Amygdala (tissue), 56 donors: Measurements from ENCODE around the gene C20orf202.

Experiments used
- DNase-seq, 56 donors: peaks; one replicate each; lab custom pipeline; 2025; lab: John Stamatoyannopoulos, UW

C20orf202 gene

DNA sequence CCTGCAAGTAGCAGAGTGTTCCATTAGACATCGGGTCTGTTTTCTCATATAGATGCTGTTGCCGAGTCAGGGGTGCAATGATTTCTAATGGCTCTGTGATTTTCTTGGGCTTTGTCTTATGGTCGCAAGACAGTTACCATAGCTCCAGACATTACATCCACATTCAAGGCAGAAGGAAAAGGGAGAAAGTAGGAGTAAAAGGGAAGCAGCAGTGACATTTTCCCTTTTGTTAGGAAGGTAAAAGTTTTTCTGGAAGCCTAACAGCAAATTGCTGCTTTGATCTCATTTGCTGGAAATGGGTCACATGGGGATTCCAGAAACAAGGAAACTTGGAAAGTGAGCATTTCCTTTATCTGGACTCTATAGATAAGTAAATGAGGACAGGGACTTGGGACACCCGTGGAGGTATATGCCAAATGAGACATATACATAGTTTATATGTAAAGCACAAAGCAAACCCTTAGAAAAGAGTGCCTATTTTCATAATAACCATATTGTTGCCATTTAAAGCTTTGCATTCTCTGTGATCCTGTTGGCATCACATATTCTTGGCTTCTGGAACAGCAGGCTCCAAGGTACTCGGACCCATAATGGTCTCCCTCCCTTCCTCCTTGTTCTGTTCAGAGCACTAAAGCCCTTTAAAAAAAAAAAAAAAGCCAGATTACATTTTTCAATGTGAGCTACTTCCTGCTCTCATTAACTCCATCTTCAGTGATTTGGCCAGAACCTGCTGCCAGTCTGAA lies at the start of gene C20orf202:
Gene C20orf202, plus strand, starts transcription at position 693 of the 743 bp plus-strand sequence. CDS start 132 bp downstream, outside the sequence.
- DNase-seq = no peak

DNA sequence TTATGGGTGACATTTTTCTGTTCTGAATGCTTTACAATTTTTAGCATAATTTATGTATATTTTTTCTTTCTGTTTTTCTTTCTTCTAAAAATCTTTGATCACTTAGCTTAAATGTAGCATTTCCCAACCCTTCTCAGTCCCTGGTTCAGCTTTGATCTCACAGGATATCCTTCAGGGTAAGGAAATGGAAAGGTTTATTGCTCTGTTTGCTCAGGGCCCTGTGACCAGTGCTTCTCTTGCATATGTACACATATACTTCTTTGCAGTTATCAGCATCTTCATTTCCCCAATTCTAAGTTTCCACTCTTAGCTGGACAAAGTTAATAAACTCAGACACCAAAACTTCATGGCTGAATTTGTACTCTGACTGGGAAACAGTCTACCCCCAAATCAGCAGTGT lies 49.0 kb upstream of the C20orf202 start:
- DNase-seq = no peak

DNA sequence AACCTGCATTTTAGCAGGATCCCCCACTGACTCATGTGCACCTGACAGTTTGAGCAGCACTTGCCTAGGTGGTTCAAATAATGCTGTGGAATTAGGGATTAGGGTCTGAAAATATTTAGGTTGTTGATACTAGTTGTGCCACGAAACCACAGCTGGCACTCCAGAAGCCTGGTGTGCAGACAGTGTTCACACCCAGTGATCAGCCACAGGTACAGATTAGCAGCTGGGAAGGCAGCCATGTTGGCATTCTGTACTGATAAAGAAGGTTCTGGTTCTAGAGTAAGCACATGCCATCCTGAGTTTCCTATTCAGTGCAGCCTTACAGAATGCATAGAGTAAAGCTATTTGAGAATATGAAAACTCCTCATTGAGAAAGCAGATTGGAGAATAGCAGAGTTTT lies 48.6 kb upstream of the C20orf202 start:
- no peak for DNase-seq

DNA sequence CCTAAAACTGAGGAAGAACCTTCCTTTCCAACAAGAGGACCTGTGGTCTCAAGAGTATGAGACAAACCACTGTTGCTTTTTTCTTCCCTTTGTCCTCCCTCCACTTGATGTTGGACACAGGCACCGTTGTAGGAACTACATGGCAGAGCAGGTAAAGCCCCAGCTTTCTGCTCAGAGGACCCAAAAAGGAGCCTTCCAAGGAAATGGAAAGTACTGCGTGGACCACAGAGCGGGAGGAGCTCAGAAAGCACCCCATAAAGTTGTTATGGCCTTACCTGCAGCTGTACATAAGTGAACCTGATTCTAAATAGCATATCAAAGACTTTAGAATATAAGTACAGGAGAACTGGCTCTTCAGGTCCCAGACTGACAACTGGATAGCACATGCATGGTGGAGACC lies 47.9 kb upstream of the C20orf202 start:
- DNase-seq = no peak

DNA sequence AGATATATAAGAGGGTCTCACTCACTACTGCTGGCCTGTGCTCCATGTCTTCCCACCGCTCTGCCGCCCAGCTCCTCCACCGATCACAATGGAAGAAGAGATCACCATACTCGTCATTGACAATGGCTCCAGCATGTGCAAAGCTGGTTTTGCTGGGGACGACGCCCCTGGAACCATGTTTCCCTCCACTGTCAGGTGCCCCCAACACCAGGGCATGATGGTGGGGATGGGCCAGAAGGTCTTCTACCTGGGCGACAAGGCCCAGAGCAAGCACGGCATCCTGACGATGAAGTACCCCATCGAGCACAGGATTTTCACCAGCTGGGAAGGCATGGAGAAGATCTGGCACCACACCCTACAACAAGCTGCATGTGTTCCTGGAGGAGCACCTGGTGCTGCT lies 42.8 kb upstream of the C20orf202 start:
- DNase-seq = no peak

DNA sequence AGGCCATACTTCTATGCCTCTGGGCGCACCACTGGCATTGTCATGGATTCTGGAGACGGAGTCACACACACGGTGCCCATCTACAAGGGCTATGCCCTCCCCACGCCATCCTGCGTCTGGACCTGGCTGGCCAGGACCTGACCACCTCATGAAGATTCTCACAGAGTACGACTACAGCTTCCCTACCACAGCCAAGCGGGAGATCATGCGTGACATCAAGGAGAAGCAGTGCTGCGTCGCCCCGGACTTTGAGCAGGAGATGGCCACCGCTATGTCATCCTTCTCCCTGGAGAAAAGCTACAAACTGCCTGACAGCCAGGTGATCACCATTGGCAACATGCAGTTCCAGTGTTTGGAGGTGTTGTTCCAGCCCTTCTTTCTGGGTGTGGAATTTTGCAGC lies 42.3 kb upstream of the C20orf202 start:
- DNase-seq = no peak

DNA sequence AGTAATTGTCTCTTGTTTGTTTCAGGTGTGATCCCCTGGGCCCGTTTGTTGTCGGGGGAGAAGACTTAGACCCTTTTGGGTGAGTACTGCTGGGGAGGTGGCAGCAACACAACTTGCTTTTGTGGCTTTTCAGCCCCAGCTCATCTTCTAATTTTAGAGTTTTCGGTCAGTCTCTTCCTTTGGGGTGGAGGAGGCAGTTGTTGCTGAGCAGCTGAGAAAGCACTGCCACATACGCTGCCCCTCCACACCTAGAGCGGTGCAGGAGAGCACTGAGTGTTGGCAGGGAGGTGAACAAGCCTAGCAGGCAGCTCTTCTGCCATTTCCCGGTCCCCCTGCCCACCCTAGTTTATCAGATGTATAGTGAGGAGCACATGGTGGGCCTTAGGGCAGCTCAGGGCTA lies 40.1 kb upstream of the C20orf202 start:
- no peak for DNase-seq

DNA sequence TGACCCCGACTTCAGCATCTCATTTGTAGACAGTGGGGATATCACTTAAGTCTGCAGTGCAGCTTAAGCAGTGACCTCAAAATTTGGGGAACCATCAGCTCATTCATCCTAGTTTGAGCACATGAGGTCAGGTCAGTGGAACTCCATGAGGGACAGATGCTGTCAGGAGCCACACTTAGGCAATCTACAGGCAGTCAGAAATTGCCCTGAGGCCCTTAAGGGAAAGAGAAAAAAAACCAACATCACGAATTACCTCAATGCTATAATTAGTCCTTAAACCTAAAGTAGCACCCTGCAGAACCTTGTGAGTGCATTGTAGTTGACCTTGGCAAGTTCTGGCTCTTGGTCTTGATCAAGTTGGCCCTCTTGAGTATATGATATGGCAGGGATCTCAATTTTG lies 39.6 kb upstream of the C20orf202 start:
- no peak for DNase-seq

DNA sequence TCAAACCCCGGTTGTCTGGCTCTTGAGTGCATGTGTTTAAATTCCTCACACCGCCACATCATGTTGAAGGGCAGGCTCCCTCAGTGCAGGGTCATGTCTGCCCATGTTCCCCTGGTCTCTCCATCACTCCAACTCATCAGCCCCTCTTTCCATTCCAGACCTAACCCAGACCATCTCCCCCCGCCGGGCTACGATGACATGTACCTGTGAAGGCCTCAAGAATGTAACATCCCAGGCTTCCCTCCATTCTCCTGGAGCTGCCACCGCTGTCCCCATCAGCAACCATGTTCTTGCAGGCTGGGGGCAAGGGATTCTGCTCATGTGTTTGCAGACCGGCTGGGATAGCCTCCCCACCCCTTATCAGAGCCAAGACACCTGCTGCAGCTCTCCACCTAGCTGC lies 38.4 kb upstream of the C20orf202 start:
- DNase-seq = no peak

DNA sequence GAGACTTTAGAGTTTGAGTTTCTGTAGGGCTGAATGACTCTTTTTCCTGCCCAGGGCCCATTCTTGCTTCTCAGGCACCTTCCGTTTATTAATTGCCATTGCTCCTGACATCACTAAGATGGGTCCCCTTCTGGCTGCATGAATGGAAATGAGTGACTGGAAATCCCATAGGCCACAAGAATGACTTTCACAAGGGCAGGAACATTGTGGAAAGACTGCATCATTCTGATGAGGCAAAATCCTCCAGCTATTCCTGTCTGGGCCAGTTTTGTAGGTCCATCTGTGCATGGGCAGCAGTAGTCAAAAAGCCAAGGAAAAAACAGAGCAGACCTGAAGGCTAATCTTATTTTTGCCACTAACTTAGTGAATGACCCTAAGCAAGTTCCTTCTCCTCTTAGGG lies 37.7 kb upstream of the C20orf202 start:
- DNase-seq = no peak

DNA sequence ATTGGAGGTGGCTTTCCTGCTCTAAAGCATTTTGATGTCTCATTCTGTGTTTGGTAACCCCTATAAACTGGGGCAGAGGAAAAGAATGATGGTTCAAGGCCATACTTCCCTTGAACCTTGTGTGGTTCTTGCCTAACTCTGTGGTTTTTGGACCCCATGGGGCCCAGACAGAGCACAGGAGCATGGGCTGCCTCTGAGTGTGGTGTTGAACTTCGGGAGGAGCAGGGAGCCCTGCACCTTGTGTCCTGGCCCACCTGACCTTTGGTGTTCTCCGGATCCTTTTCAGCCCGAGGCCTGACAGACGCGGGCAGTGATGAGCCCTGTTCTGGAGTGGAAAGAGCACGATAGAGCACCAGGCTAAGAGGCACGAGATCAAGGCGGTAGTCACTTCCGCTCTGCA lies 37.3 kb upstream of the C20orf202 start:
- DNase-seq = no peak

DNA sequence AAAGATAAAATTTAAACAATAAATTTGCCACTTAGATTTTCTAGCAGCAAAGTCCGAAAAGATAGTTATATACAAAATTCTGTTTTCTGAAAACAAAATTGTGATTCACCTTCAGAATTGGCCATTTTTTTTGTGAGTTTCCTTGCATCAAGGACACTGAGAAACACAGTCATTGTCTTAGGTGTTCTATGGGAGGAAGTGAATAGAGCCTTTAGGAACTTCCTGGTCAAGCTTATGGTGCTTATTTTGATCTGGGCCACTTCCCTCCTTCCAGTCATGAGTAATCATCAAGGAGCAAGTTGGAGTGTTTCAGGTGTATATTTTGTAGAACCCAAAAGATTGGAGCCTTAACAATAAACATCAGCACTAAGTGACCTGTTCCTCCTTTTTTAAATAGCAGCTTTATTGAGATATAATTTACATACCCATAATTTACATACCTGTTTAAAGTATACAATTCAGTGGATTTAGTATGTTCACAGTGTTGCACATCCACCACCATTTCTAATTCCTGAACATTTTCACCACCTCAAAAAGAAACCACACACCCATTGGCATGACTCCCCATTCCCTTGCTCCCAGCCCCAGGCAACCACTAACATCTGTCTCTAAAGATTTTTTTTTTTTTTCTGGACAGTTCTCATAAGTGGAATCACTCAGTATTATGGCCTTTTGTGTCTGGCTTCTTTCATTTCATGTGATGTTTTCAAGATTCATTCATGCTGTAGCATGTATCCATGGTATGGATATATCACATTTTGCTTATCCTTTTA lies 36.1 kb upstream of the C20orf202 start:
- DNase-seq = no peak

DNA sequence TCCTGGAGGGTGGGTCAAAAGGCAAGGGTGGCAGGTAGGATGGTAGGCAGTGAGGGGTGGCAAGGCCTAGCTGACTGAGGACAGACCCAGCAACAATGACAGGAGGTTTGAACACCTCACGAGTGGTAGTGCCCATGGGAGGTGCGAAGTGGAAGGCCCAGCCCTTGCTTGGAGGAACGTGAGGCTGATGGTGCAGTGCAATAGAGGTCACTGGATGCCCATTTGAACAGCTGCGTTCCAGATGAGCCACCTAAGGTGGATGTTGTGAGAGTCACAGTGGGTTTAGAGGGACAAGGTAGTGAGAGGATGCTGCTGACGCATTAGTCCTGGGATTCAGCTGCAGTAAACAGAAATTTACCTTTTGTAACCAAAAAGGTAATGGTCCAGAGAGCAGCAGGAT lies 34.0 kb upstream of the C20orf202 start:
- no peak for DNase-seq

DNA sequence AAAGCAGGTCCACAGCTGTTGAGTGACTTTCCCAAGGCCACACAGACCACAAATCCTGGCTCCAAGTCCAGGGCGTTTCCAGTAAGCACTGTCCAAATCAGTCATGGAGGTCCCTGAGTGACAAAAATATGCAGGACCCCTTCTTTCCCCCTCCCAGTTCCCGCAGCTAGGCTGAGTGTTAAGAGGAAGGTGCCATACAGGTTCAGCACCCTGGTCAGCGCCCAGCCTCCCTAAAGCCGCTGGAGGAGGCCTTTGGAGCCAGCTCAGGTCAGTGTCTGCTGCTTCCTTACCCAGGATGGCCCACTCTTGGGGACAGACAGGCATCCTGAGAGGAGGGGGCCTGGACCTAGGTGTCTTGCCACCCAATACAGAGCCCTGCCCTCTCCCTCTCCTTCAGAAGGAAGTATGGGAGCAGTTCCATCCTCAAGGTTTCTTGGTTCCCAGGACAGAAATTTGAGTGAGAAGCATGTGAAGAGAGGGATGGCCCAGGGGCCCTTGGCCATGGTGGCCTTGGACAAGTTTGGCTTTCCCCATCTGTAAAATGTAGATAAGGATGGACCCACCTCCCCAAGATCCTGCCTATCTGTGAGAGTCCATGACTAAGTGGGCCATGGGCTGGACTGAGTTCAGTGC lies 31.7 kb upstream of the C20orf202 start:
- DNase-seq = no peak

DNA sequence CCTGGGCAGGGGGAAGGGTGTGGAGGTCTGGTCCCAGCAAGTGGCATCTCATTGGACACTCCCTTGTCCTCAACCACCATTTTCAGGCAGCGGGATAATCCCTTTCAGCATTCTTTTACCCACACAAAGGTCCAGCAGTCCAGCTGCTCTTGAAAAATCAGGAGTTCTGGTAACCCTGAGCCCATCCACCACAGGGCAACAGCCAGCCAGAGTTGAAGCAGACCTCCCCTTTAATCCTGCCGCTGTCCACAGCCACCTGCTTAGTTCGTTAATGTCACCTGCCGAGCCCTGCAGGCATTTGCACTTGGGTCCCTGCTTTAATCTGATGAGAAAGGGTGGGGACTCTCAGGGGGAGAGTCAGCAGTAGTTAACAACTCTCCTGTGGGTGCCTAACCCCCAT lies 29.6 kb upstream of the C20orf202 start:
- DNase-seq = no peak

DNA sequence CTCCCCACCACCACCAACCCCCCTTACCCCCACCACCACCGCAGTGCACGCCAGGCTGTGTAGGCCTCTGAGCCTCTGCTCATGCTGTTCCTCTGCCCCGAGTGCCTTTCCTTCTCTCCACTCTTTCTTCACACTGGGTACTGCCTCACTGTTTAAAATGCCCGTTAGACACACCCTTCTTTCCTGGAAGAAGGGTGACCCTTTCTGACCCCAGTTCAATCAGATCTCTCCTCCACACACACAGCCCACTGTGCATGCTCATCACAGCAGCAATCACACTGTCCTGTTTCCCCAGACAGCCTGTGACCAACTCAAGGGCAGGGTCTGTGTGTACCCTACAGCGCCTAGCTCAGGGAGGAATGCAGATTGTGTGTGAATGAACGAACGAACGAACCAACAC lies 28.5 kb upstream of the C20orf202 start:
- no peak for DNase-seq

DNA sequence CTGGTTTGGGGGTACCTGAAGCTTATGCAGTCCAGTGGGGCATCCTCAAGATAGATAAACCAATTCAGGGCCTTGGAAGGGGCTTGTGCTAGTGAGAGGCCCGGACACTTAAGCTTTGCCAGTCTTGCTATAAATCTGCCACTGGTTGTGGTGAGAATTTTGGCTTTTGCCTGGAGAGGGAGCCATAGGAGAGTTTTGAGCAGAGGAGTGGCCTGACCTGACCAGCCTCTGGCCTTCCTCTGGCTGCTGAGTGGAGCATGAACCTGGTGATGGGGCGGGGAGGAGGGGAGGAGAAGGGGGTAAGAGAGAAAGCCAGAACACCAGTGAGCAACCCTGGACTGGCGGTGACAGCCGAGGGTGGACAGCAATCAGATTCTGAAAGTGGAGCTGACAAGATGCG lies 25.6 kb upstream of the C20orf202 start:
- DNase-seq = no peak

DNA sequence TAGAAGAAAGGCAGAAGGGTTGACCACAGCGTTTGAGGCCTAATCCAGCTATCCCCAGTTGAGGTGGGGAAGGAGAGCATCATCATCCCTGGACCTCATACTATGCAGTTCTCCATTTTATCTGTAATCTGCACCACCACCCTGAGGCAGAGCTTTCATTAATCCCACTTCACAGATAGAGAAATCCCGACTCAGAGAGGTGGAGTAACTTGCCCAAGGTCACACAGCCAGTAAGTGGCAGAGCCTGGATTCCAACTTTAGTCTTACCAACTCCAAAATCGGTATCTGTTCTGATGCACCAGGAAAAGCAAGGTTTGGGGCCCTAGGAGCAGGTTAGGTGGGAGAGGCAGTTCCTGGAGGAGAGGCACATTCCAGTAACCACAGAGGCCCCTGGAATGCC lies 25.2 kb upstream of the C20orf202 start:
- DNase-seq = no peak

DNA sequence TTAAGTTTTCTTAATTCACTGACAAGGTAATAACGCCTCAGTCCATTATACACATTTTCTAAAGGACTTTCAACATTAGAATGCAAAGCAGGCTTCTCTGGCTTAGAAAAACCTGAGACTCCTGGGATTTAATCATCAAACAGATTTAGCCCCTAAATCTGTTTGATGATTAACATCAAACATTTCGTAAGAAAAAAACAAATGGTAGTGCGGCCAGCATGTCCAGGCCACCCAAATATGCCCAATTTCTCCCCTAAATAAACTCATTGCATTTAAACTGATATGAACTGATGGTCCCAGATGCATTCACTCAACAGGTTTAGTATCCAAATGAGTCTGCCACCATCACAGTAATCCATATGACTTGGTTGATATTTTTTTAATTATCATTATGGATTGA lies 24.6 kb upstream of the C20orf202 start:
- no peak for DNase-seq

DNA sequence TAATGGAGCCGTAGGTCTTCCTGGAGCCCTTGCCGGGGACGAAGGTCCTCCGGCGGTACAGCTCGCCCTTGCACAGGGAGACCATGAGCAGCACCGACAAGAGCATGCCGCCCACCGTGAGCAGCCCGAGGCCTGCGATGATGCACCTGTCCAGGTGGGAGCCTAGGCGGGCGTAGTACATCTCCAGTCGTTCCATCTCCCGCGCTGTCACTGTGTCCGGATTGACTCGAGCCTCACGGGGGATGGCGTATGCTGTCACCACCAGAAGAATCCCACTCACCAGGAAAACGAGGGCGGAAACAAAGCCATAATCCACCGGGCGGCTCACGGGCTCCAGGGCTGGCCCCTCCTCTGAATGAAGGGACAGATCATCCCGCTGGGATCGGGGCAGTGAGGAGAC lies 22.3 kb upstream of the C20orf202 start:
- DNase-seq = no peak

DNA sequence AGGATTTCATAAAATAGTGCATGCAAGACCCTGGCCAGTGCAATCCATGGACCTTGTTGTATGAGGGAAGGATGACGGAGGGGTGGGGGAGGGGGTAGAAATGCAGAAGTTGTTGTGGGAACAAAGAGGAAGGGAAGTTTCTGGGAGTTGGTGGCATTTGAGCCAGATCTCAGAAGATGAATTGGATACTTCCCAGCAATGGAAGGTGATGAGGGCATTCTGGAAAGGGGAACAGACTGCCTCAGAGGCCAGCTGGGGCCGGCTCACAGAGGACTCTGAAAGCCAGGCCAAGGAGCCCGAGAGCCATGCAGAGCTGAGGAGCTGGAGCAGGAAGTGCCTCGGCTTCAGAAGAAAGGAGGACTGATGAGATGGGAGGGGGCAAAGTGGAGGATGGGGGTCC lies 21.1 kb upstream of the C20orf202 start:
- DNase-seq = no peak

DNA sequence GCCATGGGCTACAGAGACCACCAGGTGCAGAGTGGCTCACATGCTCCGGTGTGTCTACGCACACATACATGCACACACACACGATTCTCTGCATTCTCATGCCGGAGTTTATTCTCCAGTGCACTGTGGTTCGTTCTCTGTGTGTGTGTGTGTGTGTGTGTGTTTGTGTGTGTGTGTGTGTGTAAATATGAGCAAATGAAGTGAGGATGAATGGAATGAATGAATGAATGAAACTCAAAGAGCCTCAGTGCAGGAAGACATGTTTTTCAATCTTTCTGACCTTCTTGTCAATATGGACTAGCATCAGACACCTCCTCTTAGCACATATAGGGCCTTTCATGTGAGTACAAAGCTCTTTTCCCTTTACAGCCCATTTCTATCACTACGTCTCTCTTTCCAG lies 20.1 kb upstream of the C20orf202 start:
- no peak for DNase-seq
